Mammary epithelial cell (primary cell): ENCODE results near the gene OVCA2.

Experiments
- EZH2 ChIP-seq: IDR thresholded peaks from 2 replicates; pipeline ENCODE4 v1.6.1; 2012; ENCODE audit warnings: low read length, inconsistent platforms, borderline replicate concordance
- TF ChIP-seq, protein P1 (sequence below), 2 donors: IDR thresholded peaks in 1 of 2; conservative IDR thresholded peaks in 1 of 2; 2 replicates each; pipeline ENCODE4 v1.5.1; 2011 to 2012; ENCODE audit warnings: inconsistent platforms in 2 of 2, low read length in 2 of 2, mild to moderate bottlenecking in 2 of 2, control low read depth in 1 of 2, low read depth in 1 of 2; ENCODE audit not compliant: insufficient read depth in 1 of 2; ENCODE audit errors: extremely low read depth in 1 of 2

DNA sequence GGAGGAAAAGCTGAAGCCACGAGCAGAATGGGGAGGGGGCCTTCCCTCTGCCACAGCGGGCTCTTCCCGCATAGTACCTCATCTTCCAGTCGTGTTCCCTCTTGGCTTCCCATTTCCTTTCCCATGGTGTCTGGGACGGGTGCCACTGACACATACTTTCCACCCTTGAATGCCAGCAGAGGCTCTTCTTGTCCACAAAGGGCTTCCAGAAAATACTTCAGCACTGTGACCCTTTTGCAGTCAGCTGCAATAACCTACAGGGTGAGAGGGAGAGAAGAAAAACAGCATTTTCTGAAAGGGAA, 43.8 kb downstream of the OVCA2 start:
- TF ChIP-seq, protein P1, sequence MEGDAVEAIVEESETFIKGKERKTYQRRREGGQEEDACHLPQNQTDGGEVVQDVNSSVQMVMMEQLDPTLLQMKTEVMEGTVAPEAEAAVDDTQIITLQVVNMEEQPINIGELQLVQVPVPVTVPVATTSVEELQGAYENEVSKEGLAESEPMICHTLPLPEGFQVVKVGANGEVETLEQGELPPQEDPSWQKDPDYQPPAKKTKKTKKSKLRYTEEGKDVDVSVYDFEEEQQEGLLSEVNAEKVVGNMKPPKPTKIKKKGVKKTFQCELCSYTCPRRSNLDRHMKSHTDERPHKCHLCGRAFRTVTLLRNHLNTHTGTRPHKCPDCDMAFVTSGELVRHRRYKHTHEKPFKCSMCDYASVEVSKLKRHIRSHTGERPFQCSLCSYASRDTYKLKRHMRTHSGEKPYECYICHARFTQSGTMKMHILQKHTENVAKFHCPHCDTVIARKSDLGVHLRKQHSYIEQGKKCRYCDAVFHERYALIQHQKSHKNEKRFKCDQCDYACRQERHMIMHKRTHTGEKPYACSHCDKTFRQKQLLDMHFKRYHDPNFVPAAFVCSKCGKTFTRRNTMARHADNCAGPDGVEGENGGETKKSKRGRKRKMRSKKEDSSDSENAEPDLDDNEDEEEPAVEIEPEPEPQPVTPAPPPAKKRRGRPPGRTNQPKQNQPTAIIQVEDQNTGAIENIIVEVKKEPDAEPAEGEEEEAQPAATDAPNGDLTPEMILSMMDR (conservative IDR thresholded peaks at IDR 0.05 in 1 of 2, IDR thresholded peaks at IDR 0.05 in 1 of 2; ENCODE audit: extremely low read depth in 1 of 2, insufficient read depth in 1 of 2, low read depth in 1 of 2, low read length in 2 of 2): no peak
- no peak for TF ChIP-seq EZH2
